HG03354 (cell line): ENCODE results near the gene DOLPP1.

ENCODE experiments used
- ATAC-seq: cut with Tn5 transposase; IDR thresholded peaks from one replicate; pipeline ENCODE4 v1.9.1; 2021; ENCODE audit warnings: mild to moderate bottlenecking; ENCODE audit not compliant: unreplicated experiment, poor library complexity, severe bottlenecking

DOLPP1 gene

GRCh38 chr9:129080601-129081387 is at the start of gene DOLPP1:
Gene DOLPP1, plus strand, starts transcription at chr9:129081111. Its CDS starts 21 bp downstream, at chr9:129081132.
- peak; percentile 94 for ATAC-seq

- ATAC-seq = no peak
Measured at GRCh38 chr9:129031514-129031913, 49.4 kb upstream of the DOLPP1 start.

GRCh38 chr9:129032541-129033159 is 48.3 kb upstream of the DOLPP1 start:
- no peak for ATAC-seq

- ATAC-seq = no peak
Measured at GRCh38 chr9:129033216-129033615, 47.7 kb upstream of the DOLPP1 start.

GRCh38 chr9:129035838-129036237 is 45.1 kb upstream of the DOLPP1 start:
- ATAC-seq = peak; percentile 17

- ATAC-seq = peak; percentile 97
Measured at GRCh38 chr9:129036241-129036922, 44.5 kb upstream of the DOLPP1 start, which contains the start of gene MIGA2. Gene MIGA2, plus strand, starts transcription at chr9:129036626. Its CDS starts 3,969 bp downstream, at chr9:129040595.

- no peak for ATAC-seq
Measured at GRCh38 chr9:129036923-129037766, 43.8 kb upstream of the DOLPP1 start.

GRCh38 chr9:129037767-129038098 is 43.2 kb upstream of the DOLPP1 start:
- ATAC-seq = no peak

- no peak for ATAC-seq
Measured at GRCh38 chr9:129038109-129038852, 42.6 kb upstream of the DOLPP1 start.

GRCh38 chr9:129040113-129040643 is 40.7 kb upstream of the DOLPP1 start:
- ATAC-seq = no peak

- ATAC-seq = no peak
Measured at GRCh38 chr9:129042016-129042415, 38.9 kb upstream of the DOLPP1 start.

- ATAC-seq = no peak
Measured at GRCh38 chr9:129052592-129052991, 28.3 kb upstream of the DOLPP1 start.

GRCh38 chr9:129053020-129053419 is 27.9 kb upstream of the DOLPP1 start:
- no peak for ATAC-seq

GRCh38 chr9:129054163-129054851 is 26.6 kb upstream of the DOLPP1 start:
- ATAC-seq = no peak

GRCh38 chr9:129058965-129059795 is 21.7 kb upstream of the DOLPP1 start:
- ATAC-seq = no peak

- ATAC-seq = no peak
Measured at GRCh38 chr9:129059796-129060785, 20.8 kb upstream of the DOLPP1 start.
